ENCODE measurements around the gene CTNNA3.

The CTNNA3 gene

DNA sequence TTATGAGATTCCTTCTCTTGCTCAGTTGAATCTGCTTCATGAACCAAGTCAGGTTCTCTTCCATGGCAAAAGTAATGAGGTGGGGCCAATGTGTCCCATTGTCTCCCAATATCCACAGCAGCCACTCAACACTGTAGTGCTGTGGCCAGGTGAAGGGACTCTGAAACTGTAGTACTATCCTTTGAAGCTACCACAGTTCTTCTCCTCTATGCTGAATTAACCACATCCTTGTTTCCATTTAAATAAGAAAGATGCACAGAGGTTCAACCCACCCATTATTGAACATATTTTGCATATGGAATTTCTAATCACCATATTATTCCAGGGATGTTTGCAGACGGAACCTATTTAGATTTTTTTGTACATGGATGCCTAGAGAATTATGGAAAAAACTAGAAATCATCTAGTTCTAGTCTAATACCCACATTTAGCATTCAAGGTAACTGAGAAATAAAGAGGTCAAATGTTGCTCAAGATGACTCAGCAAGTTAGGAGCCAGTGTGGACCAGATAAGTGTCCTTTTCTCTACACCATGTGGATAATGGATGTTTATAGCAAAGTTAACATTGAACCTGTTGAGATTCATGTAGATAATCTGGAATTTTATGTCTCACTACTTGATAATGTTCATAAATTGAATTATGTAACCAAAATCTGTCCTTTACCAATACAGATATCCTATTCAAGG is 705.7 kb downstream of the CTNNA3 start:
- no peak for DNase-seq

DNA sequence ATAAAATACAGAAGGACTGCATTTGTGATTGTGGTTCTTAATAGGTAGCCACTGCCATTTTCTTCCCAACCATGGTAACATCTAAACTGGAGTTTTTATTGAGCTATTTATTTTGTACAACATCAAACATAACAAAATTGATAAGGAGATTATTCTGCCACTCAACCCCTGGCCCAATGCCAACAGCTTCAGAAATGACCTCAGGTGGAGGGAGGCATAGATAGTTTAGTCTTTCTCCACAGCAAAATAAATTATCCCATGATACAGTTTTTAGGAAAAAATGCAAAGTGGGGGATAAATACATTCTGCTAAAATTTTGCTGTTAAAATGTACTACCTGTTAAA is 712.5 kb downstream of the CTNNA3 start:
- DNase-seq = no peak

DNA sequence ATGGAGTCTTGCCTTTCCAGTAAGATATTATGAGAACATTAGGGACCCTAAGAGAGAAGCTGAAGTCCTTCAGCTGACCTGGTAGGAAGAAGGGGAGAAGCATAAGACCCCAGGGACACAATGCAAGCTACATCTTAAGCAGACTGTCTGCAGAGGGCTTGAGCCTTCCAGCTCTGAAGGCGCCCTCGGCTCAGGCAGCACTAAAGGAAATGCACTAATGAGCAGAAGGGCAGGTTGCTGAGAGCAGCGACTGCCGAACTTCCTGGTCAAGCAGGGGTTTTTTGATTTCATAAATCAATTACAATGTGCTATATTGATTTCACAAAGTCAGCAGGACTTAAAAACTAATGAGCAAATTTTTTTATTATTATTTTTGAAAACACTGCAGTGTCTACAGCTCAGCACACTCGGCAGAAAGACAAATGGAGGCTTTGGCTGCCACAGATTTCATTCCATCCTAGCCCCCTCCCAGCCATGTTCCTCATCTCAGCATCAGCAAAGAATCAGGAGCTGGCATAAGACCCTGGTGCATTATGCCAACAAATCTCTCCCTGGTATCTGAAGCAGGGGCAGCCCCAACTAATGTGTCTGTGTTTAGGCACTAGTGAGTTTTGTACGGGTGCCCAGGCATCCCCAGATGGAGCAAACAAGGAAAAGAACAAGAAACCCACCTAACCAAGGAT is 713.1 kb downstream of the CTNNA3 start:
- DNase-seq = no peak

DNA sequence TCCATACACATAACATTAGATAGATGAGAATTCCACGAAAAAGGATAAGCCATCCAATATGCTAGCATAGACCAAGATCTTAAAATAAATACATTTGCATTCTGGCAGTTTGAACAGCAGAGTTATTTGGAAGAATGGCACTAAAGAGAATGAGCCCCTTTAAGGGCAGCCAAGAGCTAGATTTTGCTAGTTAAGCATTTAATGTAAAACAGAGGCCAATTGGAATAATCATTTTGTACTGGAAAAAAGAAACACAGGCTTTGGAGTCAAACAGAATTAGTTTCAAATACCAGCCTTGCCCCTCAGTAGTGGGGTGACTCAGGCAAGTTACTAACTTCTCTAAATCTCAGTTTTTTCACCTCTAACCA is 714.0 kb downstream of the CTNNA3 start:
- no peak for DNase-seq

DNA sequence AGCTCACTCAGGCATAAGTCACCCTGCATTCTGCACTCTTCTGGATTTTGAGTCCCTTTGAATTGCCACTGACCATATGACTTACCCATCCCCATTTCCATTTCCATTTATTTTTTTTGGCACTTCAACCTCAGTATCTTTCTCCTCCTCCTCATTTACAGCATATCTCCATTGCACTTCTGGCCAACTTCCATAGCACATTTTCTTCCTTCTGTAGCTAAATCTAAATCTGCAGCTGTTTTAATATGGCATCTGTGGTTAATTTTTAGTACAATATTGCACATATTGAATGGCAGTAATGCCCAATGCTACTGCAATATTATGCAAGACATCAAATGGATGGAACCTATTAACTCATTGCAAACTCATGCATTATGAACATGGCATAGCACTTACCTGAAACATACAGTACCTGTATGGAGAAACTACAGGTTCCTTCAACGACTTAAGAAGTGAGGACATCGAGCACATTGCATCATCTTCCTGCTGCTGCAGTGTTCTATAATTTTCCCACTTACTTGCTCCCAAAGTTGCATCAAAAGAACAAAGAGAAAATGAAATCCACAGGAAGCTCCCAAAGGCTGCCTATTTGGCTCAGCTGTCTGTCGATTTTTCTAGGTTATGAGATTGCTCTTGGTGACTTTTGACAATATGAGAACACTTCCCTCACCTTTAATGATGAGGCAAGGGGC is 714.5 kb downstream of the CTNNA3 start:
- DNase-seq = no peak

DNA sequence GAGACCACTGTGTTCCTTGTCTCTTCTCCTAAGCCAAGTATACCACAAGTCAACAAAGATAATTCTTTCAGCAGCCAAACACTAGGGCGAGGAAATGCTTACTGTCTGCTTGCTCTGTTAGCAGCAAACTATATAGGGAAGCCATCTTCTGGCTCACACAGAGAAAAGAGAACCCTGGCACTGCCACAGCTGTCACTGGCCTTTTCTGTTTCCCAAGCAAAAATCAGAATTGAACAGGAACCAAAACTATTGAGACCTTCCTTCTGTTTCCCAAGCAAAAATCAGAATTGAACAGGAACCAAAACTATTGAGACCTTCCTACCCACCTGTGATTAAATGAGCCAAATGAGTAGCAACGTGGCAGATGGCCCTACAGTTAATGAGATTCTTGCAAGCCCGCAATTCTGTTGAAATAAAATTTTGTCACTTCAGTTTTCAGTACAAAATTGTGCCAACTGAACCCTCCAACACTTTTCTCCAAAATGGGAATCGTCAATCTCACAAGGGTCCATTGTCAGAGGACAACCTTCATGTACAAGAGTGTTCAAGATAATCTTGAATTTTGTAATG is 715.7 kb downstream of the CTNNA3 start:
- no peak for DNase-seq

DNA sequence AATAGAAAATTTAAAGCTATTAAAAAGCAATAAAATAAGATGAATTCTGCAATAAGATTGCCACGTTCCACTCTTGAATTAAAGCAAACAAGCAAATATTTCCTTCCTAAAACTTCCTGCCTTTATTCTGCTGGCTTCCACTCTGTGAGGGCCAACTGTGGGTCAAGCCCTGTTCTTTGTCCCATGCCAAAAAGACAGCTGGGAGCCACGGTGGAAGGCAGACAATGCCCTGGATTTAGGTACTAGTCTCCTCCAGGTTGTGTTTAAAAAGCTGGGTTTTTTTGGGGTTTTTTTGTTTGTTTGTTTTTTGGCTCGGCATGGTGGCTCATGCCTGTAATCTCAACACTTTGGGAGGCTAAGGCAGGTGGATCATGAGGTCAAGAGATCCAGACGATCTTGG is 731.0 kb downstream of the CTNNA3 start:
- DNase-seq = no peak

DNA sequence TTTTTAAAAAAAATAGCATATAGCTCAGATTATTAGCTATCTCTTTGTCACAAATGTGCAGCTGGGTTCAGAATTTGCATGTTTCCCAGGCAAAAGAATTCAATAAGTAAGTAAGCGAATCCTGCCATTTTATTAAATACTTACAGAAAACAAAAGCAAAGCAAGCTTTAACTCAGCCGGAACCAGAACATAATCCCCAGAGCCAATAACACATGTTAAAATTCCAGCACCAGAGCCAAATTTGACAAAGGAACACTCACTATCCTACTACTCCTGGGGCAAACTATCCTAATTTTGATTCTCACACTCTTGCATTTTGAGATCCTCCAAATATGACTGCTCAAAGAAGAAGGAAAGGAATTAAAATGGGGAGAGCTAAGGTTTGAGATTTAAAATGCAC is 737.5 kb downstream of the CTNNA3 start:
- DNase-seq = no peak

DNA sequence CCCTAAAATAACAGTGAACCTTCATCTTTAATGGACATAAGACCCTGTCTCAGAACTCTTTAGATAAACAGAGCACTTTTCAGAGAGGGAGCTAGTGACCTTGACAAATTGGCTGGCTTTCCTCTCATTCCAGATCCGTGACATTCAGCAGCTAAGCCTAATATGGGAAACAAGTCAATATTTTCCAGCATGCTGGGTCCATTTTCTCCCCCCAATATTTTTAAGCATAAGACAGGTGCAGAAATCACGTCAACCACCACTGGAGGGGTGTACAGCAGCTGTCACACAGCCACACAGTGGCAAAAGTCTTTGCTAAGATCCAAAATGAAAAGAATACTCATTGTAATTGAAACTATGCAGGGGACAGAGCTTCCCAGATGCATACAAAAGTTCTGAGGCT is 744.1 kb downstream of the CTNNA3 start:
- no peak for DNase-seq

DNA sequence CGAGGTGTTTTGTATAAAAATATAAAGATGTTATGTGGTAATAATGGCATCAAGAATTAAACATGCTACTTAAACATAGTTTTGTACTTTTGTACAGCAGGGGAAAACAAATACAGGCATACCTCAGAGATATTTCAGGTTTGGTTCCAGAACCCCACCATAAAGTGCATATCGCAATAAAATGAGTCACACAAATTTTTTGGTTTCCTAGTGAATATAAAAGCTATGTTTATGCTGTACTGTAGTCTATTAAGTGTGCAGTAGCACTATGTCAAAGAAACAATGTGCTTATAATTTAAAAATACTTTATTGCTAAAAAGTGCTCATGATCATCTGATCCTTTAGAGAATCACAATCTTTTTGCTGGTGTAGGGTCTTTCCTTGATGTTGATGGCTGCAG is 752.4 kb downstream of the CTNNA3 start:
- no peak for DNase-seq

DNA sequence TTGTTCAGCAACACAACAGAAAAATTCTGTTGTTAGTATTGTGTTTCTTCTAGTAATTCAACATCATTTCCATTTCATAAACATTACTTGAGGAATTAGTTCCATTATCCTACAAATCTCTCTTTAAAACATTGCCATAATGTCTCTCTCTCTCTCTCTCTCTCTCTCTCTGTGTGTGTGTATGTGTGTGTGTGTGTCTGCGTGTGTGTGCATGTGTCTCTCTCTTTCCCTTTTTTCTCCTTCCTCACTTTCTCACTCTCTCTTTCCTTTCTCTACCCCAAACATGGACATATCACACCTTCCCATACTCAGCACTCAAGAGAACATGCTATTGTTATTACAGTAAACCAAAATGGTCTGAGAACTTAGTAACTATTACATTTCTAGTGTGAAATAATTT is 753.6 kb downstream of the CTNNA3 start:
- DNase-seq = no peak

DNA sequence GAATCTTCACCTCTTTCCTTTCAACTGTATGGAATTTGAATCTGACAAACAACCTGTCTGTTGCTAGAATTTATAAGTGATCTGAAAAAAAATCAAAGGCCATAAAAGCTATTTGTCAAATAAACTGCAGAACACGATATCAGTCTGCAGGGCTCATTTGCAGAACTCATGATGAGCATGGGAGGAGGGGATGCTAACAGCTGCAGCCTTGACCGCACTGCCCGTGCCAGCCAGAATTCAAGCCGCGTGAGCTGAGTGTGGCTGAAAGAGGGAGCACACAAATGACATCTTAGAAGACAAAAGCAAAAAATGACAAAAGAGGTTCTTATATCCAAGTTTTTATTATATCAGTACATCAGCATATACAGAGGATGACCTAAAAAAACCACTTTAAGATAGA is 754.5 kb downstream of the CTNNA3 start:
- no peak for DNase-seq

DNA sequence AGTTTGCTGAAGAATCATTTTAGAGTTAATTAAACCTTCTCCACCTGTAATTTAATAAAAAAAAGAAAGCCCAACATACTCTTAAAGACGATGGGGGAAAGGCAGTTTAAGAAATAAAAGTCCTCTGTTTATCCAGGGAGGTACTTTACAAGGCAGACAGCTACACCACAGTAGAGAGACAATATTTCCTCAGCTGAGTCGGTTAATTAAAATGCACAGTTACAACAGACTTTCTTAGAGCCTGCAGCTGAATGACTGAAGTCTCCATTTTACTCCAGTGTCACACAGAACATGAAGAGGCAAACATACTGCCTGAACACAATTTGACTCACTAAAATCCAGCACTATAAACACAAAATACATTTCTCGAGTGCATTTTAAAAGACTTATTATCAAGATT is 755.0 kb downstream of the CTNNA3 start:
- no peak for DNase-seq

DNA sequence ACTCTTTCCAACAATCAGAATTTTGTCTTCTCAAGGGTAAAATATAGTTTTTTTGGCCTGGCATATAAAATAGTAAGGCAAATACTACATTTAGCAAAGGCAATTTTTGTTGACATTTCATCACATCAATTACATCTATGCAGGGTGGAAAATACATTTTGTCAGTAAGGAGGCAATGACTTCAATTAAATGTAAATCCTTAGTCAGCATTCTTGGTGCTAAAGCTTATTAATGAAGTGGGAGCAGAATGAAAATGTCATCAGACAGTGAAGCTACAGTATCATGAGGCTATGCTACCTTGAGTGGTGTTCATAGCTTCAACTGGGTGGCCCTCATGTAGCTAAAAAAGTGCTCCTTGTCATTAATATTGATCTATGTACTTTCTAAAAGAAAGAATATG is 761.3 kb downstream of the CTNNA3 start:
- no peak for DNase-seq

DNA sequence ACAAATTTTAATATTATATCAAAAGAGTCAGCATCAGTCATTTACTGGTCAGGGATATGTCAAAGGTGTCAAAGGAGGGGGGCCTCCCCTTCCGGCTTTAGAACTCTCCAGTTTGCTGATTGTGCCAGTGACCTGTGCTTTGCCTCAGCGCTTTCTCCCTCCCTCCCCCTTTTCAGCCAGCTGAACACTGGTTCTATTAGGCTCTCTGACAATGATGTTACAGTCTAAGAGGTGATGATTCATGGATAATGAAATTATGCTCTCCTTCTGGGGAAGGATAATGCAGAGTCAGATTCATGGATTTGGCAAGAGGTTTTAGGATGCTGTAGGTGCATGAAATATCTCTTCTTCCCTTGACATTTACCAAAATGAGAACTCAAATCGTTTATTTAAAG is 764.0 kb downstream of the CTNNA3 start:
- no peak for DNase-seq

DNA sequence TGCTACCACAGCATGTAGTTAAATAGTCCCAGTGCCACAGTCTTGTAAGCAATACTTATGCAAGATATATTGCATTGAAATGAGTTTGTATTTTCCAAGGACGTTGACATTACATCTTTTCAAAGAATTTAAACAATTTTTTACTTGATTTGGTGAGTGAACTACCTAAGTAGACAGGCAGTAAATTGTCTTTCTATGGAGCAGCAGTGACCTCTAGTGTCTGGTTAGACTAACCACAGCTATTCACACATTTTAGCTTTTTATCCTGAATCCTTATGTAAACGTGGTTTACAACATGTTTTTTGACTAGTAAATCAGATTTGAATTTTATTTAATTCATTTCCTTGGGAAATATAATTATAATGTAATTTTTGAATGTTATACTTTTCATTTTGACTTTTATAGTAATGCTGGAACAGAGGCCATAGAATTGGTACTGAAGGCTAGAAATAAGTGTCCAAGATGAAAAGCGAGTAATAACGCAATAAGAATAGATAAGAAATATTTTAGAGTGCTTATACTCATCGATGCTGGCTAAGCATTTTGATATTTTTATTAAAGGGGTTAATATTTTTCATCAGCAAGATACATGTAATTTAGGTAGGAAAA is 764.6 kb downstream of the CTNNA3 start:
- no peak for DNase-seq

DNA sequence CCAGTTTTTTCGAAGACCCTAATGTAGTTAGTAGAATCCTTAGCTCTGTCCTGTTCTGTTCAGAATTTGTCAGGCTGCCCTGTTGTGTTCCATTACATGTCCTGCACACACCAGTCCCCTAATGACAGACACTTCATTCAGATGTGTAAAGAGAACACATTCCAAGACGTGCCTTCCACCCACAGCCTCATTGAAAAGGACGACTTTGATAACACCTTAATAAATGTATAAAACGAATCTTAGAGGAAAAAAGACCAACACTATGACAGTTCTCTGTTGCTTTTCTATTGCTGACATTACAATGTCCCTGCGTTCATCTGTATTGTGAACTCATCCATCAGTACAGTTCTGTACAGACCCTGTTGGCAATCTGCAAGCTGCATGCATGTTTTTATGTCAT is 766.6 kb downstream of the CTNNA3 start:
- DNase-seq = no peak

DNA sequence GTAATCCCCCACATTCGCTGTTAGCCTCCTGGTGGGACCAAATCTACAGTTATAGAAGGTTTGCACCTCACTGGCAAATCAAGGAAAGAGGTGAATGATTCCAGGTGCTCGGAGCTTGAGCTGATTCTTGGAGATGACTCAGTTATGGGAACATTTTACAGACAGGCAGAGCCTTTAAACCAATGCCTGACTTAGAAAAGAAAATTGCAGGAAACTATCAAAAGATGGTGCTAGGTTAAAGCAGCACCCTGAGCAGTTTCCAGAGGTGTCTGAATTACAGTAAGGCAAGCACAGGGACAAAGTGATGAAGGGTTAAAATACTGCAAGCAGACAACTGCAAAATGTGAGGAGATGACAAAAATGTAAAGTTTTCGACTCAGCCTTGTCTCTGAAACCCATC is 767.2 kb downstream of the CTNNA3 start:
- no peak for DNase-seq

DNA sequence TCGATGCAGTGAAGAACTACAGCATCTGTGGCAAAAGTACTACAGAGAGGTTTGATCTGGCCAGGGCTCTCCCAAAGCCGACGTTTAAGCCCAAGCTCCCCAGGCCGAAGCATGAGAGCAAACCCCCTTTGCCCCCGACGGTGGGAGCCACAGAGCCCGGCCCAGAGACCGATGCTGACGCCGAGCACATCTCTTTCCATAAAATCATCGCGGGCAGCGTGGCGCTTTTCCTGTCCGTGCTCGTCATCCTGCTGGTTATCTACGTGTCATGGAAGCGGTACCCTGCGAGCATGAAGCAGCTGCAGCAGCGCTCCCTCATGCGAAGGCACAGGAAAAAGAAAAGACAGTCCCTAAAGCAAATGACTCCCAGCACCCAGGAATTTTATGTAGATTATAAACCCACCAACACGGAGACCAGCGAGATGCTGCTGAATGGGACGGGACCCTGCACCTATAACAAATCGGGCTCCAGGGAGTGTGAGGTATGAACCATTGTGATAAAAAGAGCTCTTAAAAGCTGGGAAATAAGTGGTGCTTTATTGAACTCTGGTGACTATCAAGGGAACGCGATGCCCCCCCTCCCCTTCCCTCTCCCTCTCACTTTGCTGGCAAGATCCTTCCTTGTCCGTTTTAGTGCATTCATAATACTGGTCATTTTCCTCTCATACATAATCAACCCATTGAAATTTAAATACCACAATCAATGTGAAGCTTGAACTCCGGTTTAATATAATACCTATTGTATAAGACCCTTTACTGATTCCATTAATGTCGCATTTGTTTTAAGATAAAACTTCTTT is 767.8 kb downstream of the CTNNA3 start:
- DNase-seq = no peak

DNA sequence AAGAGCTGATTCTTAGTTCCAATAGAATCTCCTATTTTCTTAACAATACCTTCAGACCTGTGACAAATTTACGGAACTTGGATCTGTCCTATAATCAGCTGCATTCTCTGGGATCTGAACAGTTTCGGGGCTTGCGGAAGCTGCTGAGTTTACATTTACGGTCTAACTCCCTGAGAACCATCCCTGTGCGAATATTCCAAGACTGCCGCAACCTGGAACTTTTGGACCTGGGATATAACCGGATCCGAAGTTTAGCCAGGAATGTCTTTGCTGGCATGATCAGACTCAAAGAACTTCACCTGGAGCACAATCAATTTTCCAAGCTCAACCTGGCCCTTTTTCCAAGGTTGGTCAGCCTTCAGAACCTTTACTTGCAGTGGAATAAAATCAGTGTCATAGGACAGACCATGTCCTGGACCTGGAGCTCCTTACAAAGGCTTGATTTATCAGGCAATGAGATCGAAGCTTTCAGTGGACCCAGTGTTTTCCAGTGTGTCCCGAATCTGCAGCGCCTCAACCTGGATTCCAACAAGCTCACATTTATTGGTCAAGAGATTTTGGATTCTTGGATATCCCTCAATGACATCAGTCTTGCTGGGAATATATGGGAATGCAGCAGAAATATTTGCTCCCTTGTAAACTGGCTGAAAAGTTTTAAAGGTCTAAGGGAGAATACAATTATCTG is 768.6 kb downstream of the CTNNA3 start:
- DNase-seq = no peak

DNA sequence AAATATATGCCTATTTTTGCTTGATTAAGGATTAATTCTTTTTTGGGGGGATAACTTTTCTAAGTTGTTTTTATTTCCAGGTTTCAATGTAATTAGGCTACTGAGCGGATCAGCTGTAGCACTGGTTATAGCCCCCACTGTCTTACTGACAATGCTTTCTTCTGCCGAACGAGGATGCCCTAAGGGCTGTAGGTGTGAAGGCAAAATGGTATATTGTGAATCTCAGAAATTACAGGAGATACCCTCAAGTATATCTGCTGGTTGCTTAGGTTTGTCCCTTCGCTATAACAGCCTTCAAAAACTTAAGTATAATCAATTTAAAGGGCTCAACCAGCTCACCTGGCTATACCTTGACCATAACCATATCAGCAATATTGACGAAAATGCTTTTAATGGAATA is 769.2 kb downstream of the CTNNA3 start:
- no peak for DNase-seq
